DMS53 treated with DMSO at 0.1 percent for 48 hours (cell line): ENCODE results near the gene NDUFAF3.

ENCODE experiments used
- DNase-seq: peaks from one replicate; lab custom pipeline; 2025; ENCODE audit not compliant: unreplicated experiment; lab: John Stamatoyannopoulos, UW

NDUFAF3 gene

DNA sequence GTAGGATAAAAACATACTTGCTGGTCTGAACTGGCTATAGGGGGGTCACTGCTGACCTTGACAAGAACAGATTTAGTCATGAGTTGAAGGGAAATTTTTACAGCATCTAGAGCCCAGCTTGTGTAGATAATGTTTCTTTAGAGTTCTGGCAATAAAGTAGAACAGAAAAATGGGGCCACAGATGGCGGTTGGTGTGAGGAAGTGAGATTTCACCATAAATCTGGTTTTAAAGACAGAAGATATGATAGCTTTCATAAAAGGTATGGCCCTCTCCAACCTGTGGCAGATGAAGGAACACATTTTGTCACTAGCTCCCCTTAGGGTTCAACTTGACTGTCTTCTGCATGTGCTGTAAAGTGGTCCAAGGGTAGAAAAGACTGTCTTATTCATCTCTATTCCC is 31.6 kb downstream of the NDUFAF3 start:
- DNase-seq, result no peak

DNA sequence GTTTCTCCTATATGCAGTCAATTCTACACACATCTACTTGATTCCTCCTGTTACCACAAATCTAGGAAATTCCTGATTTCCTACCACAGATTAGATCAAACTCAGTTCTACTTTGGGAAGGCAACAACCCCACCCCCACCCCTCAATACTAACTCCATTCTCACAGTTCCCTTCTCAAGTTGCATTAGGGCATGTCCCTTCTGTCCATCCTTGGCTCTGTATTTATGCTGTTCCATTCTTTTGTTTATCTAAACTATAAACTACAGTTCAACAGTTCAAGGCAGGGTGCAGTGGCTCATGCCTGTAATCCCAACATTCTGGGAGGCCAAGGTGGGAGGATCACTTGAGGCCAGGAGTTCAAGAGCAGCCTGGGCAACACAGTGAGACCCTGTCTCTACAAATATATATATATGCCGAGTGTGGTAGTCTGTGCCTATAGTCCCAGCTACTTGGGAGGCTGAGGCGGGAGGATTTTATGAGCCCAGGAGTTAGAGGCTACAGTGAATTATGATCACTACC is 32.5 kb downstream of the NDUFAF3 start:
- no peak for DNase-seq

DNA sequence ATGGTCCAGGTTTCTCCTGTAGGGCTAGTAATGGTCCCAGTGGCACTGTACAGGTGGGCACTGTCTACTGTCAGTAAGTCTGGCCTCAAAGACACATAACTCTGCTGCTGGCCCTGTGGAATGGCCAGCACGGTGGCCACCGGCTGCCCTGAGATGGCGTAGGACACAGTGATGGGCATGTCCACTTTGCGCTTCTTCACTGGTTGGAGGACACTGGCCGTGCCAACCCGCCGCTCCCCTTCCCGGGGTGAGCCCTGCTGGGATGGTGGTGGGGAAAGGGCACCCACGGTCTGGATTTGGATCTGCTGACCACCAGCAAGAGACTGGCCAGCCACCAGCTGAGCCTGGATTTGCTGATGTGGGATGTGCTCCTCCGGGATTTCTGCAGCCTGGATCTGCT is 35.3 kb downstream of the NDUFAF3 start:
- no peak for DNase-seq

DNA sequence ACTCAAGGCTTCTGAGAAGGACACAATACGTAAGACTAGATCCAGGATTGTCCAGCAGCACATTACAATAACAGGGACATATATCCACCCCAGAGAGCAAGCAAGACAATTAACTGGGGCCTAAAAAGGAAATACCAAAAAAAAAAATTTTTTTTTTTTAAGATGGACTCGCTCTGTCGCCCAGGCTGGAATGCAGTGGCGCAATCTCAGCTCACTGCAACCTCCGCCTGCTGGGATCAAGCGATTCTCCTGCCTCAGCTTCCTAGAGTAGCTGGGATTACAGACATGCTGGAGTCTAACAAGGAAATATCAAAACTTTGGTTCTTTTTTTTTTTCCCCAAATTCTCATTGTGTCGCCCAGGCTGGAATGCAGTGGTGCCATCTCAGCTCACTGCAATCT is 36.1 kb downstream of the NDUFAF3 start:
- no peak for DNase-seq
